Breast epithelium (tissue), 4 donors: ENCODE measurements around the gene LPAR3. TPM values are rescaled to one million over a fixed set of nuclear protein-coding genes. Genes with fewer than 3 reads are reported as not detected.
A peak's percentile ranks its signal among the peaks of the same experiment; 100 is the strongest.

Experiments
- DNase-seq, 2 donors: peaks; one replicate each; pipeline ENCODE4 v3.0.0-alpha.2; 2019; ENCODE audit warnings: low spot score in 2 of 2
- H3K27ac ChIP-seq, 2 donors: fragments of 200-600 bp; sonication (generic) in 1 of 2; one replicate each; pipeline ENCODE4 v1.5.1; 2016 to 2019; ENCODE audit warnings: mild to moderate bottlenecking in 1 of 2
- H3K27me3 ChIP-seq, 2 donors: fragments of 200-600 bp; sonication (generic) in 1 of 2; one replicate each; pipeline versions ENCODE4 v1.5.1 to v1.6.0; 2017 to 2019; ENCODE audit warnings: control low read depth in 1 of 2, mild to moderate bottlenecking in 1 of 2
- H3K36me3 ChIP-seq: fragments of 200-600 bp; one replicate; pipeline ENCODE4 v1.5.1; 2019
- H3K4me1 ChIP-seq, 2 donors: fragments of 200-600 bp; sonication (generic); one replicate each; pipeline ENCODE4 v1.5.1; 2016 to 2019; ENCODE audit warnings: control low read depth in 1 of 2
- H3K4me3 ChIP-seq, 3 donors: fragments of 200-600 bp; sonication (generic); 1 replicate in 2 of 3; 2 replicates in 1 of 3; pipeline ENCODE4 v1.5.1; 2016 to 2019; ENCODE audit warnings: mild to moderate bottlenecking in 3 of 3, moderate library complexity in 2 of 3
- H3K9me3 ChIP-seq, 2 donors: fragments of 200-600 bp; sonication (generic) in 1 of 2; one replicate each; pipeline ENCODE4 v1.5.1; 2016 to 2019; ENCODE audit warnings: control low read depth in 1 of 2
- POLR2A ChIP-seq: fragments of 450-650 bp; IDR thresholded peaks from one replicate; pipeline ENCODE4 v1.6.1; 2016; ENCODE audit warnings: antibody characterized with exemption, mild to moderate bottlenecking, moderate library complexity
- POLR2AphosphoS5 ChIP-seq, 3 donors: sonication (generic); formaldehyde crosslinking; IDR thresholded peaks; one replicate each; pipeline ENCODE4 v1.6.1; 2017; ENCODE audit warnings: antibody characterized with exemption in 3 of 3
- intact Hi-C: fragments of 100-400 bp; cut with DNase I; formaldehyde crosslinking; loops from one replicate; pipeline ENCODE4 v1.15.1; 2023; ENCODE audit warnings: low total_unique reads
- total RNA-seq, 3 donors: library from RNA; depleted of rRNA; stranded (reverse); fragments of >200 nt; gene quantifications; one replicate each; pipeline ENCODE4 v1.1.0, GENCODE V29; 2016
- TF ChIP-seq, protein P1 (sequence below), 3 donors: fragments of 450-650 bp; IDR thresholded peaks; one replicate each; pipeline ENCODE4 v1.5.1; 2016 to 2017; ENCODE audit warnings: antibody characterized with exemption in 3 of 3, mild to moderate bottlenecking in 3 of 3, moderate library complexity in 3 of 3

LPAR3 gene
- total RNA-seq, 3 donors from 2014 or later: 1.6 to 3.7 TPM; not detected in 1

DNA sequence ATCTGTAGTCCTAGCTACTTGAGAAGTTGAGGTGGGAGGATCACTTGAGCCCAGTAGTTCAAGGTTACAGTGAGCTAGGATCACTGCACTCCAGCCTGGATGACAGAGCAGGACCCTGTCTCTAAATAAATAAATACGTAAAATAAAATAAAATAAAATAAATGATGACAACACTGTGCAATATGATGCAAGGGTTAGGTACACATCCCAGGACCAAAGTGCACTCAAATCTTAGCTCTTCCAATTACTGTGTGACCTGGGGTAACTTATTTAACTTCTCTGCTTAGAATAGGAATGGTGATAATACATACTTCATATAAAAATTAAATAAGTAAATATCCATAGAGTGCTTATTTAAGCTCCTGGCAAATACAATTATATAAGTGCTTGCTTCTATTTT, 53.5 kb downstream of the LPAR3 start:
- intact Hi-C loops: no loop called here
- no peaks in the 10 kb centered on the region for H3K4me1 ChIP-seq
- no peaks in the 10 kb centered on the region for H3K9me3 ChIP-seq

DNA sequence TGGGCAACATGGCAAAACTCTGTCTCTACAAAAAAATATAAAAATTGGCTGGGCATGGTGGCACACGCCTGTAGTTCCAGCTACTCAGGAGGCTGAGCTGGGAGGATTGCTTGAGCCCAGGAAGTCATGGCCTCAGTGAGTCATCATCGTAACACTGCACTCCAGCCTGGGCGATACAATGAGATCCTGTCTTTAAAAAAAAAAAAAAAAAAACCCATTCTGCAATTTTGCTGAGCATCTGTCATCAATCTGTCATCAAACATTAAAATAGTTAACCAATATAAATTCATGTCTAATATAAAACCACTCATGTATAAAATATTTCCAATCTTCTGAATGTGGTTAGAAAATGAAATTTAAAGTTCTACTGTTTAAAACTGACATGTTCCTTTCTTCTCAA, 56.9 kb downstream of the LPAR3 start:
- no peak overlapping the region for H3K4me3 ChIP-seq
- TF ChIP-seq, protein P1, sequence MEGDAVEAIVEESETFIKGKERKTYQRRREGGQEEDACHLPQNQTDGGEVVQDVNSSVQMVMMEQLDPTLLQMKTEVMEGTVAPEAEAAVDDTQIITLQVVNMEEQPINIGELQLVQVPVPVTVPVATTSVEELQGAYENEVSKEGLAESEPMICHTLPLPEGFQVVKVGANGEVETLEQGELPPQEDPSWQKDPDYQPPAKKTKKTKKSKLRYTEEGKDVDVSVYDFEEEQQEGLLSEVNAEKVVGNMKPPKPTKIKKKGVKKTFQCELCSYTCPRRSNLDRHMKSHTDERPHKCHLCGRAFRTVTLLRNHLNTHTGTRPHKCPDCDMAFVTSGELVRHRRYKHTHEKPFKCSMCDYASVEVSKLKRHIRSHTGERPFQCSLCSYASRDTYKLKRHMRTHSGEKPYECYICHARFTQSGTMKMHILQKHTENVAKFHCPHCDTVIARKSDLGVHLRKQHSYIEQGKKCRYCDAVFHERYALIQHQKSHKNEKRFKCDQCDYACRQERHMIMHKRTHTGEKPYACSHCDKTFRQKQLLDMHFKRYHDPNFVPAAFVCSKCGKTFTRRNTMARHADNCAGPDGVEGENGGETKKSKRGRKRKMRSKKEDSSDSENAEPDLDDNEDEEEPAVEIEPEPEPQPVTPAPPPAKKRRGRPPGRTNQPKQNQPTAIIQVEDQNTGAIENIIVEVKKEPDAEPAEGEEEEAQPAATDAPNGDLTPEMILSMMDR (IDR thresholded peaks at IDR 0.05): no peak
- TF ChIP-seq POLR2AphosphoS5 (IDR thresholded peaks at IDR 0.05) (no peak), POLR2A (no peak)
- H3K27ac ChIP-seq: no peak overlapping the region
- no peak for DNase-seq
- H3K27me3 ChIP-seq: no peaks in the 10 kb centered on the region
- no peaks in the 10 kb centered on the region for H3K36me3 ChIP-seq
- intact Hi-C loops: no loop called here
- no peaks in the 10 kb centered on the region for H3K4me1 ChIP-seq
- H3K9me3 ChIP-seq: no peaks in the 10 kb centered on the region

More for the DNA sequence above, 53.5 kb downstream of the LPAR3 start:
- no peak overlapping the region for H3K4me3 ChIP-seq
- TF ChIP-seq, protein P1 (IDR thresholded peaks at IDR 0.05): no peak
- TF ChIP-seq POLR2A (no peak), POLR2AphosphoS5 (IDR thresholded peaks at IDR 0.05) (no peak)
- no peak for DNase-seq
- H3K36me3 ChIP-seq: no peaks in the 10 kb centered on the region
- H3K27ac ChIP-seq: no peak overlapping the region
- no peaks in the 10 kb centered on the region for H3K27me3 ChIP-seq

DNA sequence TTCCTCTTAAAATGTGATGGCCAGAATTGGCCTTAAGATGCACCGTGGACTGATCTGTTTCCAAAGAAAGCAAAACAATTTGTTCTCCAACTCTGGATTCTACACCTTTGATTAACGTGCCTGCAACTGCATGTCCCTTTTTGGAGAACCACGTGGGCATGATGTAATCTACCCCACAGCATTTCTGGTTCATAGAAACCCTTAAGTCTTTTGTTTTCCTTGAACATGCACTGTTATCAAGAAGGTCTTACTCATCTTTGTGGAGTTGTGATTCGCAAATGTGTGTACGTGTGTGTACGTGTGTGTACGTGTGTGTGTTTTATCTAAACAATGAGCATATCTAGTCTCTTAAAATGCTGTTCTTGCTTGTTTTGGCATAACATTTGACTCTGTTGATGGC, 57.8 kb downstream of the LPAR3 start:
- Histone ChIP-seq H3K27ac (peak overlapping the region; percentile 20 to 22), H3K36me3 (no peaks in the 10 kb centered on the region), H3K9me3 (no peaks in the 10 kb centered on the region), H3K4me1 (no peaks in the 10 kb centered on the region), H3K4me3 (no peak overlapping the region), H3K27me3 (no peaks in the 10 kb centered on the region)
- intact Hi-C loops: no loop called here
- TF ChIP-seq, protein P1 (IDR thresholded peaks at IDR 0.05): no peak
- TF ChIP-seq POLR2AphosphoS5 (IDR thresholded peaks at IDR 0.05) (peak in 1 of 3 donors; percentile 35), POLR2A (no peak)
- DNase-seq: peak in 1 of 2 donors; percentile 50

DNA sequence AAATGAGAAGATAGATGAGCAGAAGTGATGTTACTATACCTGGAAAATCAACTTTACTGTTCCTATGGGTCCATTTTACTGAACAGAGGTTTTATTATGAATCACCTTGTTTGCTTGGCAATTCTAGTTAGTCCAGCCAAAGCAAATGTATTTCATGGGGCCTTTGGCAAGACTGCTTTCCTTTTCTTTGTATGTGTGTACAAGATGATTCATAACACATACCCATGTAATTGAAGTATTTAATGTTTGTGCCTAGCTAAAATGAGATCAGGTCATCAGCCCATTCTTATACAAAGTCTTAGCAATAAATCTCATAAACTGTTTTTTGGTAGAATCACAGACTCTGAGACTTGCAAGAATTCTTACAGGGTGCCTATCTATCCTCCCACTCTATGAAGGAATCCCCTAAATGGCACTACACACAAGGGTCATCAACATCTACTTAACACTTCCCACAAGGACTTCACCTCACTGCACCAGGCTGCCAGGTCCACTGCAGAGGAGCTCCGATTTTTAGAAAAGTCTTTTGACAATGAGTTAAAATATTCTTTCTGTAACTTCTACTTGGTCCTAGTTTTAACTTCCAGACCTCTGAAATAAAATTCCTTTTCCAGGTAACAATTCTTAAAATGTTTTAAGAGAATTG, 58.5 kb downstream of the LPAR3 start:
- Histone ChIP-seq H3K4me3 (no peak overlapping the region), H3K27ac (peak overlapping the region; percentile 20 to 40), H3K36me3 (no peaks in the 10 kb centered on the region), H3K9me3 (no peaks in the 10 kb centered on the region), H3K4me1 (no peaks in the 10 kb centered on the region), H3K27me3 (no peaks in the 10 kb centered on the region)
- no peak for TF ChIP-seq POLR2A
- TF ChIP-seq POLR2AphosphoS5 (IDR thresholded peaks at IDR 0.05): no peak
- TF ChIP-seq, protein P1 (IDR thresholded peaks at IDR 0.05): no peak
- no peak for DNase-seq
- intact Hi-C loops: no loop called here

DNA sequence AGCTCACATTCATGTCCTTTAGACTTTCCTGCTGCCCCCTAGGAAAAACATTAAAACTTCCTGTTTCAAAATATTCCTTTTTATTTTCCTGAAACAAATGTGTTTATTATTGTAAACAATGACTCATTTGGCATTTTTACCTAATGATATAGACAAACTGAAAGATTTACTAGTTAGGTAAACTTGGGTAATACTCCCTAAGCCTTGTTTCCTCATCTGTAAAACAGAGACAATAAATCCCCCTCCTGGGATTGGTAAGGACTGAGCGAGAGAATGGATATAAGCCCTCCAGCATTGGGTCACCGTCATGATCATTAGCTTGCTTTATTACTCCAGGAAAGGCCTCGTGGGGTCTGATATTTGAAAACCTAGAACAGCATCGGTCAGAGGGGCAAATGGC, 59.8 kb downstream of the LPAR3 start:
- Histone ChIP-seq H3K4me1 (no peaks in the 10 kb centered on the region), H3K27me3 (no peaks in the 10 kb centered on the region), H3K36me3 (no peaks in the 10 kb centered on the region), H3K4me3 (no peak overlapping the region), H3K27ac (no peak overlapping the region), H3K9me3 (no peaks in the 10 kb centered on the region)
- intact Hi-C loops: no loop called here
- no peak for TF ChIP-seq POLR2AphosphoS5 (IDR thresholded peaks at IDR 0.05)
- TF ChIP-seq, protein P1 (IDR thresholded peaks at IDR 0.05): no peak
- TF ChIP-seq POLR2A: no peak
- no peak for DNase-seq
